Neutrophil (primary cell): Measurements from ENCODE around the gene NMNAT2.

Source experiments
- H3K27ac ChIP-seq: fragments of 200-600 bp; sonication (generic); 2 replicates; pipeline ENCODE4 v1.5.1; 2016; ENCODE audit warnings: mild to moderate bottlenecking, moderate library complexity
- H3K27me3 ChIP-seq: fragments of 200-600 bp; sonication (generic); 2 replicates; pipeline ENCODE4 v1.6.0; 2016; ENCODE audit warnings: mild to moderate bottlenecking
- H3K36me3 ChIP-seq: fragments of 200-600 bp; sonication (generic); 2 replicates; pipeline ENCODE4 v1.5.1; 2017
- H3K4me1 ChIP-seq, 2 experiments: fragments of 200-600 bp in 1 of 2; sonication (generic) in 1 of 2; 1 replicate in 1 of 2; 2 replicates in 1 of 2; pipeline versions ENCODE4 v1.5.1 to v1.6.1; 2013 to 2016; ENCODE audit warnings: low read depth in 1 of 2, low read length in 1 of 2, mild to moderate bottlenecking in 1 of 2, moderate library complexity in 1 of 2; ENCODE audit not compliant: control insufficient read depth in 1 of 2, insufficient read depth in 1 of 2
- H3K4me3 ChIP-seq, 2 experiments: fragments of 200-600 bp in 1 of 2; sonication (generic) in 1 of 2; 1 replicate in 1 of 2; 2 replicates in 1 of 2; pipeline ENCODE4 v1.5.1; 2013 to 2016; ENCODE audit warnings: low read depth in 1 of 2, low read length in 1 of 2, mild to moderate bottlenecking in 1 of 2, moderate library complexity in 1 of 2
- H3K9me3 ChIP-seq: fragments of 200-600 bp; sonication (generic); 2 replicates; pipeline ENCODE4 v1.5.1; 2016
- CTCF ChIP-seq: fragments of 200-600 bp; sonication (generic); IDR thresholded peaks from 2 replicates; pipeline ENCODE4 v1.5.1; 2016; ENCODE audit warnings: antibody characterized with exemption

The NMNAT2 gene

DNA sequence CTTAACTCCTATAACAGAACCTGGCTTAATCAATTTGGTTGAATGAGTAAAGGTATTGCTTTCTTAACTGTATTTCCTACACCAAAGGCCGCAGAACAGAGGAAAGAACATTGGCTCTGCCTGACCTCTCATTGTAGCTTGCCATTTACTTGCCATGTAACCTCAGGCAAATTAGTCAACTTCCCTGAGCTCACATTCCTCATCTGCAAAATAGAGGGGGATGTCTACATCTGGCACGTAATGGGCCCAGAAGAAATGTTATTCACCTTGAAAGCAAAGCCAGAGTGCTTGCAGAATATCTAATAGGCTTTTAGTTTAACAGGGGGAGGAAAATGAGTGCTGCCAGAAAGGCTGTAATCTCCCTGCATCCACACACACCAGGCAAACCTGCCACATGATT lies 187.8 kb downstream of the NMNAT2 start:
- no peaks in the 10 kb centered on the region for H3K36me3 ChIP-seq
- no peak for TF ChIP-seq CTCF
- no peaks in the 10 kb centered on the region for H3K27me3 ChIP-seq
- H3K4me3 ChIP-seq = no peak overlapping the region
- no peaks in the 10 kb centered on the region for H3K4me1 ChIP-seq
- no peak overlapping the region for H3K27ac ChIP-seq
- H3K9me3 ChIP-seq = no peaks in the 10 kb centered on the region

DNA sequence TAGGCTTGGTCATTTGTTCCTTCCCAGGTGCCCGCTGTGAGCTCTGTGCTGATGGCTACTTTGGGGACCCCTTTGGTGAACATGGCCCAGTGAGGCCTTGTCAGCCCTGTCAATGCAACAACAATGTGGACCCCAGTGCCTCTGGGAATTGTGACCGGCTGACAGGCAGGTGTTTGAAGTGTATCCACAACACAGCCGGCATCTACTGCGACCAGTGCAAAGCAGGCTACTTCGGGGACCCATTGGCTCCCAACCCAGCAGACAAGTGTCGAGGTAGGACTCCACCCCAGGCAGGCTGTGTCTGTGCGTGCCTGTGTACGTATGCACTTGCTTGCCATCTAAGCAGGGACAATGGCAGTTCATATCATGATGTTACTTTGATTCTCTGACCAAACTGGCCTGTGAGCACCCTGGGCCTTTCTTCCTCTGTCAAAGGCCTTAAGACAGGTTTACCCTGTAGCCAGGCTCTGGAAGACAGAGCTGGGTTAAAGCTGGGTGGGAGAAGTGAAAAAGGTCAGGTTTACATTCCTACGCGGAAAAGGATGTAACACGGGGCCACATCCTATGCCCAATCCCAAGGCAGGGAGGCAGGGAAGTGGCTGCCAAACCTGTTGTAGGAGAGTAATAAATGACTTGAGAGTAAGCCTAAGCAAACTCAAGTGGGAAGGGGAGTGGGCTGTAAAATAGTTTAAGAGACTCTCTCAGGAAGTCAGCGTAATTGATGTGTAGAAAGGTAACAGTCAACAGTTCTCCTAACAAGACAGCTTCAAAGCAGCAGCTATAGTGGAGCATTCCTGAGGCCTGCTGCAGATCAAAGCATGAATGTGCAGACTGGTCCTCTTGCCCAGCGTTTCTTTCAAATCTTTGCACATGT lies 189.6 kb downstream of the NMNAT2 start:
- Histone ChIP-seq H3K27me3 (no peaks in the 10 kb centered on the region), H3K9me3 (no peaks in the 10 kb centered on the region), H3K27ac (no peak overlapping the region), H3K4me1 (no peaks in the 10 kb centered on the region), H3K4me3 (no peak overlapping the region), H3K36me3 (no peaks in the 10 kb centered on the region)
- TF ChIP-seq CTCF = no peak

DNA sequence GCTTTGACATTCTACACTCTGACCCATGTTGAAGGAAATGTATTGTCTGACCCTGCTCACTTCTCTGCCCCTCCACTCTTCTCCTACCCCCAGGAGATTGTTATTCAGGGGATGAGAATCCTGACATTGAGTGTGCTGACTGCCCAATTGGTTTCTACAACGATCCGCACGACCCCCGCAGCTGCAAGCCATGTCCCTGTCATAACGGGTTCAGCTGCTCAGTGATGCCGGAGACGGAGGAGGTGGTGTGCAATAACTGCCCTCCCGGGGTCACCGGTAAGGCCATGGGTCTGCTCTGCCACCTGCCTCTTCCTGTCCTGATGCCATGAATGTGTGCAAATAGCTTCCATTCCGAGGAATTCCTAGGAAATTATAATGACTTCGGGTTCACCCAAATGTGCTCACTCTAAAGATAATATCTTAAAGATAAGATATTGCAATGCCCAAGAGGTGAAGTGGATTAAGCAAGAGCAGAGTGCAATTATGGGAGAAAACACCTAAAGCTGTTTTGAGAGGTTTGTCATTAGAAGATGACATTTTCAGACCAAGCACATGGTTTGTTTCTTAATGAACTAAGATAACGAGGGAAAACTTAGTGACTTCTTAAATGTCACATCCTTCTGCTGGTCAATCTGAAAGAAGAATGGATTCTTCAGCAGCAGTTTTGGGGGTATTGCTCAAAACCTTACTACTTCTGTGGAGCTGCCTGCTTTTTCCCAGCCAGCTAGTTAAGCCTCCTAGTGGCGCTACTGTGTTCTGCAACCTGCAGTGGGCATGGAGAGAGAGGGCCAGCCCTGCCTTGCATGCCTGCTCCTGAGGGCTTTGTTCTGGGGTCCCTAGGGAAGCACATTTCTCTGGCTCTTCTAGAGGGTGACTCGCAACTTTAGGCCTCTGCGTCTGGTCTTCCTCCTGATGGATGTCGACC lies 190.5 kb downstream of the NMNAT2 start:
- Histone ChIP-seq H3K4me3 (no peak overlapping the region), H3K36me3 (no peaks in the 10 kb centered on the region), H3K9me3 (no peaks in the 10 kb centered on the region), H3K27me3 (no peaks in the 10 kb centered on the region), H3K4me1 (no peaks in the 10 kb centered on the region), H3K27ac (no peak overlapping the region)
- no peak for TF ChIP-seq CTCF

DNA sequence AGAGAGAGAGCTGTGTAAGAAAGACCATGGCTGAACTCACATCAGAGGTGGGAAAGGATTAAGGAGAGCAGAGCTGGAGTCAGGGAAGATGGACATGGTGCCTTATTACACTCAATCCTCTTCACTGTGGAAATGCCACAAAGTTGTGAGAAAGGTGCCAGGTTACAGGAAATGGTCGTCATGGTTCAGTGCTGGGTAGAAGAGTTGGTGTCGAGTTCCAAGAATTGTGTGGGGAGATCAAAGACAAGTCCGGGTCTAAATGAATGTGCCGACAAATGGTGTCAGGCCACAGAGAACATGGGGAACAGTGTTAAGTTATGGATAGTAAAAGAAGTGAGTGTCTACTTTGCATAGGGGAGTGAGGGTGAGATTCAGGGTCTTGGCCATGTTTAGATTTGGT lies 191.2 kb downstream of the NMNAT2 start:
- TF ChIP-seq CTCF = no peak
- H3K36me3 ChIP-seq = no peaks in the 10 kb centered on the region
- H3K9me3 ChIP-seq = no peaks in the 10 kb centered on the region
- H3K4me1 ChIP-seq = no peaks in the 10 kb centered on the region
- H3K27ac ChIP-seq = no peak overlapping the region
- H3K27me3 ChIP-seq = no peaks in the 10 kb centered on the region
- no peak overlapping the region for H3K4me3 ChIP-seq

DNA sequence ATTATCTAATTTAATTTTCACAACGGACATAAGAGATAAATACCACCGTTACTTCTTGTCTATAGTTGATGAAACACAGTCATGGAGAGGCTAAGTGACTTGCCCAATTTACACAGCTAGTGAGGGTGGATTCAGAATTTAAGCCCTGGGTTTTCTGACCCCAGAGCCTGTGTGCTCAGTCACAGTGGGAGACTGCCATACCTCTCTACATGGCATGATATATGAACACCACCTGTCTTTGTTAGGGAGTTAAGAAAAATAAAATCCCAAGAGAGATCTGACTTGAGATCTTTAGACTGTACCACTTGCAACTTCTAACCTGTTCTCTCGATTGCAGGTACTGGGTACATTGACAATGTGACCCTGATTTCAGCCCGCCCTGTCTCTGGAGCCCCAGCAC lies 191.8 kb downstream of the NMNAT2 start:
- no peaks in the 10 kb centered on the region for H3K9me3 ChIP-seq
- no peaks in the 10 kb centered on the region for H3K4me1 ChIP-seq
- H3K27me3 ChIP-seq = no peaks in the 10 kb centered on the region
- no peak for TF ChIP-seq CTCF
- H3K27ac ChIP-seq = no peak overlapping the region
- no peaks in the 10 kb centered on the region for H3K36me3 ChIP-seq
- no peak overlapping the region for H3K4me3 ChIP-seq
